GM23248 (cell line): ENCODE data around the gene ECT2L. TPM values are rescaled to one million over a fixed set of nuclear protein-coding genes. Genes with fewer than 3 reads are reported as not detected.

Experiments used
- DNase-seq: peaks from one replicate; pipeline ENCODE4 v3.0.0-alpha.2; 2015
- H2AFZ ChIP-seq: fragments of 200-600 bp; sonication (generic); 2 replicates; pipeline ENCODE4 v1.6.1; 2016; ENCODE audit warnings: antibody characterized with exemption
- H3F3A ChIP-seq: fragments of 200-600 bp; sonication (generic); 2 replicates; pipeline ENCODE4 v1.6.1; 2016; ENCODE audit warnings: mild to moderate bottlenecking, antibody characterized with exemption, mixed run types; ENCODE audit not compliant: insufficient read depth
- H3K27ac ChIP-seq: fragments of 200-600 bp; sonication (generic); 2 replicates; pipeline ENCODE4 v1.5.1; 2016; ENCODE audit warnings: mild to moderate bottlenecking
- H3K27me3 ChIP-seq: fragments of 200-600 bp; sonication (generic); replicated peaks from 2 replicates; pipeline ENCODE4 v1.6.1; 2016; ENCODE audit warnings: mild to moderate bottlenecking; ENCODE audit not compliant: insufficient read depth
- H3K36me3 ChIP-seq: fragments of 200-600 bp; sonication (generic); 2 replicates; pipeline ENCODE4 v1.6.1; 2016; ENCODE audit warnings: low read depth, mild to moderate bottlenecking
- H3K4me1 ChIP-seq: fragments of 200-600 bp; sonication (generic); 2 replicates; pipeline ENCODE4 v1.6.1; 2016; ENCODE audit warnings: mild to moderate bottlenecking; ENCODE audit not compliant: insufficient read depth
- H3K4me2 ChIP-seq: fragments of 200-600 bp; sonication (generic); one replicate; pipeline ENCODE4 v1.6.1; 2016; ENCODE audit warnings: mild to moderate bottlenecking; ENCODE audit not compliant: unreplicated experiment
- H3K4me3 ChIP-seq: fragments of 200-600 bp; sonication (generic); 2 replicates; pipeline ENCODE4 v1.5.1; 2016; ENCODE audit warnings: mild to moderate bottlenecking
- H3K79me2 ChIP-seq: fragments of 200-600 bp; sonication (generic); 2 replicates; pipeline ENCODE4 v1.6.1; 2016; ENCODE audit warnings: mild to moderate bottlenecking; ENCODE audit not compliant: insufficient read depth
- H3K9ac ChIP-seq: fragments of 200-600 bp; sonication (generic); 2 replicates; pipeline ENCODE4 v1.6.1; 2016; ENCODE audit warnings: mild to moderate bottlenecking
- H3K9me2 ChIP-seq: fragments of 200-600 bp; sonication (generic); 2 replicates; pipeline ENCODE4 v1.6.1; 2016; ENCODE audit warnings: mixed run types, mild to moderate bottlenecking, moderate library complexity; ENCODE audit not compliant: insufficient read depth
- H3K9me3 ChIP-seq: fragments of 200-600 bp; sonication (generic); one replicate; pipeline ENCODE4 v1.6.1; 2017; ENCODE audit warnings: low read depth
- H4K20me1 ChIP-seq: fragments of 200-600 bp; sonication (generic); 2 replicates; pipeline ENCODE4 v1.6.0; 2016; ENCODE audit not compliant: insufficient read depth
- EZH2 ChIP-seq: fragments of 200-600 bp; sonication (generic); IDR thresholded peaks from 2 replicates; pipeline ENCODE4 v1.6.1; 2018; ENCODE audit warnings: antibody characterized with exemption, mild to moderate bottlenecking; ENCODE audit not compliant: insufficient read depth, poor library complexity, severe bottlenecking
- EZH2phosphoT487 ChIP-seq: fragments of 200-600 bp; sonication (generic); IDR thresholded peaks from 2 replicates; pipeline ENCODE4 v1.6.1; 2018; ENCODE audit warnings: antibody characterized with exemption, moderate library complexity, mild to moderate bottlenecking, low read depth; ENCODE audit not compliant: insufficient read depth
- WGBS, 2 experiments: methylation state at CpG; one replicate each; pipeline ENCODE4 v1.1.6; 2015 to 2017; ENCODE audit warnings: low lambda C conversion rate in 2 of 2, low coverage in 1 of 2; ENCODE audit errors: missing lambda C conversion rate in 2 of 2; 5-methylcytosine and 5-hydroxymethylcytosine counted together
- in situ Hi-C: fragments of 300-500 bp; cut with MboI; formaldehyde crosslinking; loops from 2 replicates; pipeline ENCODE4 v1.15.0; 2020
- polyA plus RNA-seq: library from polyadenylated mRNA; unstranded; fragments of >200 nt; fragmentation: Nextera tagmentation; extraction: Ambion mirVana; gene quantifications from 2 replicates; pipeline ENCODE4 v1.2.1, GENCODE V29; 2016
- total RNA-seq: library from RNA; depleted of rRNA; stranded (reverse); fragments of >200 nt; shearing (Covaris generic); gene quantifications from 2 replicates; pipeline ENCODE4 v1.2.3, GENCODE V29; 2014

Gene ECT2L
- total and polyA plus RNA-seq, 2 experiments from 2014 or later, result not detected

DNA sequence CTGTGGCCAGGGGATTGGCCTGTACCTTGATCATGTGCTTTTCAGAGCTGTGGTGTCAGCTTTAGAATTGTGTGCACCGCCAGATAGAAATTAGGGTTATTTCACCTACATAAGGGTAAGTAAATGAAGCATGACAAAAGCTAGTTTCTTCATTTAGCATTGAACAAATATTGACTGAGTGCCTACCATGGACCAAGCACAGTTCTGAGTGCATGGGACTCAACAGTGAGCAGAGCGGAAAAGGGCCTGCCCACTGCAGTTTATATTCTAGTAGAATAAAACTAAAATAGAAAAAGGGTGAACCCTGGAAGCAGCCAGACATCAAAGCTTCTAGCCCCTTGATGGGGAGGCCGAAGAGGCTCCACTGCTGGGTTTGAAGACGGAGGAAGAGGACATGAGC lies 25.6 kb downstream of the ECT2L start:
- Histone ChIP-seq H3K9ac (no peak overlapping the region), H3K36me3 (no peaks in the 10 kb centered on the region), H3F3A (no peaks in the 10 kb centered on the region), H3K4me2 (no peak overlapping the region), H3K9me2 (no peaks in the 10 kb centered on the region), H3K4me1 (peaks cover 8% of the 10 kb centered on the region), H3K27me3 (no peaks in the 10 kb centered on the region), H3K4me3 (no peak overlapping the region), H4K20me1 (no peaks in the 10 kb centered on the region), H3K27ac (no peak overlapping the region), H3K79me2 (no peaks in the 10 kb centered on the region), H2AFZ (no peak overlapping the region), H3K9me3 (no peaks in the 10 kb centered on the region)
- TF ChIP-seq EZH2 (no peak), EZH2phosphoT487 (no peak)
- WGBS, 2 experiments, result 93 to 97% methylated on average over 4 of the region's 4 CpGs
- in situ Hi-C loops, result no loop called here
- no peak for DNase-seq

DNA sequence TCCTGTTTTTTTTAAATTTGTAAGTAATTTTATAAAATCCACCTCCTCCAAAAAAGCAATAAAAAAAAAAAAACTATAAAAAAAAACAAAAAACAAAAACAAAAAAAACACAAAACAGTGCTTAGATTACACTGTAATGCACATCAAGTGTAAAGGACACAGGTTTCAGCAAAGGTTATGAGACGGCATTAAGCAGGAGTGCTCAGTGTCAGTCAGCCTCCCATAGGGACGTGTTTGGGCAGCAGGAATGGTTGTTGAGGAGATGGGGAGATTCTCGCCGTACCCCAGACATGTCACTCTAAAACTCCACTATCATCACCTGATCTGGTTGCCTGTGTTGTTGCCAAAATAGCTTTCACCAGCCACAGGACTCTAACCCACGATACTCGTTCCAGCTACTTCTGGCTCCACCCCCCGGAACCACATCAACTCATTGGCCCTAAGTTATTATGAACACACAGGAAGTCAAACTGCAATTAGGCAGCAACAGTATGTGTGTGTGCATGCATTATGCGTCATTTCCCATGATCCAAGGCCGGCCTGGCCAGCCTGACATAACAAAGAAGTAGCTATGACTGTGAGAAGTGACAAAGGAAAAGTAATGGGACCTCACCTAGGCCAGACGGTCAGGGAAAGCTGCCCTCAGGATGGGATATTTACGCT lies 28.7 kb downstream of the ECT2L start:
- WGBS, 2 experiments, result 88% methylated on average over 11 of the region's 11 CpGs
- no peaks in the 10 kb centered on the region for H3K4me1 ChIP-seq
- H3K9ac ChIP-seq, result no peak overlapping the region
- no peak for TF ChIP-seq EZH2phosphoT487
- no peak for TF ChIP-seq EZH2
- no peaks in the 10 kb centered on the region for H3K79me2 ChIP-seq
- H3K27me3 ChIP-seq, result no peaks in the 10 kb centered on the region
- no peaks in the 10 kb centered on the region for H3K9me2 ChIP-seq
- no peak overlapping the region for H3K4me3 ChIP-seq
- no peaks in the 10 kb centered on the region for H4K20me1 ChIP-seq
- H3K36me3 ChIP-seq, result no peaks in the 10 kb centered on the region
- no peaks in the 10 kb centered on the region for H3K9me3 ChIP-seq
- H3K4me2 ChIP-seq, result no peak overlapping the region
- no peak overlapping the region for H2AFZ ChIP-seq
- no peak for DNase-seq
- H3K27ac ChIP-seq, result no peak overlapping the region
- no peaks in the 10 kb centered on the region for H3F3A ChIP-seq
- in situ Hi-C loops, result no loop called here

DNA sequence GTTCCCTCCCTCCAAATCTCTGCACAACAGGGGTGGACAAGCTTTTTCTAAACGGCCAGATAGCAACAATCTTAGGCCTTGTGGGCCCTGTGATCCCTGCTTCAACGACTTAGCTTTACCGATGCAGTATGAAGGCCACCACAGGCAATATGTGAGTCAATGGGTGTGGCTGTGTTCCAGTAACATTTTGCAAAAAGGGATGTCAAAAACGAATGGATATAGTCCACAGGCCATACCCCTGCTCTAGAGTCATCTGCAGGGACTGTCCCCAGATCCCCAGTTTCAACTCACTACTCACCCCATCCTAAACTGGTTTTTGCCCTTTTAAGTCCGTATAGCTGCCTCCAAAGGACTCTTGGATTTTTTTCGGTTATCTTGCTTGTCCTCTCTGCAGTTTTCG lies 34.4 kb downstream of the ECT2L start:
- no peaks in the 10 kb centered on the region for H3K27me3 ChIP-seq
- H3K9ac ChIP-seq, result no peak overlapping the region
- DNase-seq, result no peak
- H3K9me3 ChIP-seq, result no peaks in the 10 kb centered on the region
- no peak overlapping the region for H3K27ac ChIP-seq
- H3K4me3 ChIP-seq, result no peak overlapping the region
- H4K20me1 ChIP-seq, result no peaks in the 10 kb centered on the region
- H3K79me2 ChIP-seq, result no peaks in the 10 kb centered on the region
- H3K9me2 ChIP-seq, result no peaks in the 10 kb centered on the region
- H3K4me1 ChIP-seq, result no peaks in the 10 kb centered on the region
- H3K36me3 ChIP-seq, result no peaks in the 10 kb centered on the region
- H2AFZ ChIP-seq, result no peak overlapping the region
- WGBS, 2 experiments, result 70 to 72% methylated on average over 7 of the region's 7 CpGs
- no peak overlapping the region for H3K4me2 ChIP-seq
- in situ Hi-C loops, result no loop called here
- TF ChIP-seq EZH2 (no peak), EZH2phosphoT487 (no peak)
- H3F3A ChIP-seq, result no peaks in the 10 kb centered on the region

DNA sequence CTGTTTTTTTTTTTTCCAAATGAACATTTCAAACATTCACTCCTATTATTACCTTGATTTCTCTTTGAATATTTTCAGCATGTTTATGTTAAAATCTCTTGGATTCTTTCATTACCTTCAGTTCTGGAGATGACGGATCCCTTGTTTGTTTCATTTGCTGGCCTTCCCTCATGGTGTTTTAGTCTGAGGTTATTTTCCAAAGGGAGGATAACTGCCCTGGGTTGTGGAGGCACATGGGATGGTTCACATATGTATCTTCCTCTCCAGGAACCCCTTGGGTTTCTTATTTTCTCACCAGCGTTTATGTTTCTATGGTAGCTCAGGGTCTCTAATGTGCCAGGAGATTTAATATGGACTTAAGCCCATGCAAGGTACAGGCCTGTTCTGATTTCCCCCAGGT lies 36.3 kb downstream of the ECT2L start:
- H3K9me3 ChIP-seq, result no peaks in the 10 kb centered on the region
- no peaks in the 10 kb centered on the region for H3K9me2 ChIP-seq
- DNase-seq, result no peak
- H3K4me3 ChIP-seq, result no peak overlapping the region
- H3F3A ChIP-seq, result no peaks in the 10 kb centered on the region
- in situ Hi-C loops, result no loop called here
- no peak for TF ChIP-seq EZH2
- no peak overlapping the region for H3K9ac ChIP-seq
- WGBS, 2 experiments, result 80 to 91% methylated on average over 2 of the region's 2 CpGs
- no peaks in the 10 kb centered on the region for H3K27me3 ChIP-seq
- H3K79me2 ChIP-seq, result no peaks in the 10 kb centered on the region
- no peak overlapping the region for H3K4me2 ChIP-seq
- H3K36me3 ChIP-seq, result no peaks in the 10 kb centered on the region
- no peaks in the 10 kb centered on the region for H4K20me1 ChIP-seq
- H3K4me1 ChIP-seq, result no peaks in the 10 kb centered on the region
- no peak overlapping the region for H2AFZ ChIP-seq
- H3K27ac ChIP-seq, result no peak overlapping the region
